HCT116 (cell line): Measurements from ENCODE around the gene UNC93B1. TPM values are rescaled to one million over a fixed set of nuclear protein-coding genes. Genes with fewer than 3 reads are reported as not detected.
A peak's percentile ranks its signal among the peaks of the same experiment; 100 is the strongest.

Experiments used
- ATAC-seq: fragments of 200-7000 bp; cut with Tn5 transposase; 2 replicates; pipeline ENCODE4 v1.9.1; 2020; ENCODE audit warnings: mild to moderate bottlenecking, moderate library complexity
- BruUV-seq: library from RNA; stranded (reverse); fragments of 400-500 nt; replicated peaks from 2 replicates; lab custom pipeline; 2021; lab: Mats Ljungman, UMichigan
- CTCF ChIA-PET: fragments of 300-600 bp; sonication (Branson Sonifier 250); formaldehyde crosslinking; loops from one replicate; lab custom pipeline; 2021; ENCODE audit warnings: antibody characterized with exemption; lab: Charles Lee
- POLR2A ChIA-PET: fragments of 300-600, 350-600 bp; sonication (Branson Sonifier 250); formaldehyde crosslinking; loops from one replicate; lab custom pipeline; 2021; ENCODE audit warnings: antibody characterized with exemption; lab: Charles Lee
- RAD21 ChIA-PET, 2 experiments: fragments of 300-600 bp; sonication (Branson Sonifier 250); formaldehyde crosslinking; loops; one replicate each; lab custom pipeline; 2023; ENCODE audit warnings: low total read pairs in 2 of 2; ENCODE audit not compliant: uncharacterized antibody in 2 of 2, unreplicated experiment in 2 of 2, low non-redundant PET in 1 of 2; lab: Charles Lee
- DNase-seq: peaks from one replicate; pipeline ENCODE4 v3.0.0-alpha.2; 2010; ENCODE audit warnings: low read depth, low spot score
- H2AFZ ChIP-seq: fragments of 200-600 bp; shearing (Covaris generic), sonication (generic); 2 replicates; pipeline ENCODE4 v1.6.1; 2017; ENCODE audit warnings: low read depth, mixed run types, mixed read lengths, antibody characterized with exemption, low read length; ENCODE audit not compliant: poor library complexity, severe bottlenecking
- H3K27ac ChIP-seq: 2 replicates; pipeline ENCODE4 v1.5.1; 2012; ENCODE audit warnings: low read depth, low read length
- H3K27me3 ChIP-seq: fragments of 200-600 bp; sonication (generic); 2 replicates; pipeline ENCODE4 v1.6.1; 2016; ENCODE audit warnings: mixed run types, low read length, mixed read lengths; ENCODE audit not compliant: insufficient read depth
- H3K36me3 ChIP-seq, 2 experiments: fragments of 200-500 bp in 1 of 2; fragments of 200-600 bp in 1 of 2; sonication (Bioruptor generic) in 1 of 2; sonication (generic) in 1 of 2; 2 replicates each; pipeline versions ENCODE4 v1.5.1 to v1.6.1; 2014 to 2016; ENCODE audit warnings: low read length in 2 of 2, inconsistent platforms in 1 of 2, mixed read lengths in 1 of 2, mixed run types in 1 of 2; ENCODE audit not compliant: insufficient read depth in 2 of 2, control insufficient read depth in 1 of 2
- H3K4me1 ChIP-seq, 2 experiments: fragments of 200-600 bp in 1 of 2; sonication (generic) in 1 of 2; 2 replicates each; pipeline versions ENCODE4 v1.5.1 to v1.6.1; 2012 to 2017; ENCODE audit warnings: low read length in 2 of 2, inconsistent platforms in 1 of 2, mild to moderate bottlenecking in 1 of 2, mixed read lengths in 1 of 2, mixed run types in 1 of 2, moderate library complexity in 1 of 2; ENCODE audit not compliant: insufficient read depth in 2 of 2, control insufficient read depth in 1 of 2
- H3K4me2 ChIP-seq: fragments of 200-600 bp; sonication (generic); 2 replicates; pipeline ENCODE4 v1.6.1; 2017; ENCODE audit warnings: mixed run types, low read length, mixed read lengths
- H3K4me3 ChIP-seq, 2 experiments: fragments of 200-600 bp in 1 of 2; sonication (generic) in 1 of 2; replicated peaks in 1 of 2; 2 replicates each; pipeline ENCODE4 v1.5.1; 2011 to 2016; ENCODE audit warnings: low read length in 2 of 2, control low read depth in 1 of 2, low read depth in 1 of 2, mild to moderate bottlenecking in 1 of 2, mixed read lengths in 1 of 2, mixed run types in 1 of 2
- H3K79me2 ChIP-seq: fragments of 200-600 bp; sonication (generic); 2 replicates; pipeline ENCODE4 v1.6.1; 2017; ENCODE audit warnings: mild to moderate bottlenecking, mixed run types, low read length, moderate library complexity, mixed read lengths; ENCODE audit not compliant: insufficient read depth
- H3K9ac ChIP-seq: fragments of 200-600 bp; sonication (generic); 2 replicates; pipeline ENCODE4 v1.6.1; 2016; ENCODE audit warnings: low read length, mixed read lengths
- H3K9me2 ChIP-seq: fragments of 200-600 bp; sonication (generic), shearing (Covaris generic); 2 replicates; pipeline ENCODE4 v1.6.1; 2017; ENCODE audit warnings: mixed run types, mild to moderate bottlenecking, moderate library complexity; ENCODE audit not compliant: insufficient read depth
- H3K9me3 ChIP-seq, 2 experiments: fragments of 200-500 bp in 1 of 2; fragments of 200-600 bp in 1 of 2; sonication (Bioruptor generic) in 1 of 2; sonication (generic) in 1 of 2; 2 replicates each; pipeline ENCODE4 v1.6.1; 2014 to 2017; ENCODE audit warnings: low read length in 2 of 2, mixed read lengths in 2 of 2, inconsistent platforms in 1 of 2, low read depth in 1 of 2, mild to moderate bottlenecking in 1 of 2, mixed run types in 1 of 2, moderate library complexity in 1 of 2; ENCODE audit not compliant: control insufficient read depth in 1 of 2, insufficient read depth in 1 of 2
- H4K20me1 ChIP-seq: fragments of 200-600 bp; sonication (generic), shearing (Covaris generic); 2 replicates; pipeline ENCODE4 v1.6.1; 2017; ENCODE audit warnings: mixed run types, mild to moderate bottlenecking, moderate library complexity; ENCODE audit not compliant: insufficient read depth
- CBX3 ChIP-seq: IDR thresholded peaks from 2 replicates; pipeline ENCODE4 v1.6.1; 2012; ENCODE audit warnings: low read depth
- JUND ChIP-seq: IDR thresholded peaks from 2 replicates; pipeline ENCODE4 v1.6.1; 2012
- POLR2AphosphoS5 ChIP-seq: IDR thresholded peaks from 2 replicates; pipeline ENCODE4 v1.6.1; 2011; ENCODE audit warnings: mild to moderate bottlenecking, low read depth, low read length, moderate library complexity
- intact Hi-C: fragments of 100-400 bp; cut with micrococcal nuclease; formaldehyde crosslinking; loops from 2 replicates; pipeline ENCODE4 v1.10.0; 2022
- total RNA-seq: library from RNA; stranded (reverse); gene quantifications from one replicate; pipeline ENCODE4 v1.2.1, GENCODE V29; 2021; ENCODE audit not compliant: unreplicated experiment

UNC93B1 gene
- total RNA-seq, 1 experiment from 2014 or later = 72.9 TPM

GRCh38 chr11:68015467-68015866, 11.6 kb upstream of the UNC93B1 start:
- DNase-seq (no peak), ATAC-seq (no peak)
- Histone ChIP-seq H4K20me1 (no peaks in the 10 kb centered on the region), H3K9me2 (no peaks in the 10 kb centered on the region), H3K4me2 (peak overlapping the region; percentile 97), H3K27me3 (no peaks in the 10 kb centered on the region), H3K4me1 (peaks cover 81 to 91% of the 10 kb centered on the region in 2 experiments), H3K27ac (peak overlapping the region; percentile 96; the same call in 1 of the 2 replicates), H3K9ac (peak overlapping the region; percentile 86), H2AFZ (no peak overlapping the region), H3K4me3 (no peak overlapping the region), H3K79me2 (peaks cover 20% of the 10 kb centered on the region; the same call in 1 of the 2 replicates), H3K36me3 (no peaks in the 10 kb centered on the region), H3K9me3 (no peaks in the 10 kb centered on the region)
- intact Hi-C loops = no loop called here
- CTCF ChIA-PET = no interaction called here
- TF ChIP-seq CBX3 (no peak), JUND (no peak)
- RAD21 ChIA-PET = no interaction called here
- no TSS peak for BruUV-seq
- POLR2A ChIA-PET = no interaction called here

GRCh38 chr11:68014947-68015447, 11.1 kb upstream of the UNC93B1 start:
- Histone ChIP-seq H3K27me3 (no peaks in the 10 kb centered on the region), H3K36me3 (no peaks in the 10 kb centered on the region)
- CTCF ChIA-PET = no interaction called here
- POLR2A ChIA-PET = interaction anchor here (1.2 to 1.3 kb wide), 3 partner anchors 11 to 16 kb away, joined by 3 to 5 read pairs (median 3); partner anchors contain the start of genes NDUFS8 and UNC93B1
- TF ChIP-seq POLR2AphosphoS5 = no peak
- TF ChIP-seq, all 23 proteins: peak for 0
- Histone ChIP-seq H4K20me1 (no peaks in the 10 kb centered on the region), H3K4me2 (peak overlapping the region; percentile 97), H3K79me2 (peaks cover 20% of the 10 kb centered on the region; the same call in 1 of the 2 replicates), H2AFZ (no peak overlapping the region), H3K27ac (peak overlapping the region; percentile 96), H3K4me3 (peak overlapping the region; percentile 36 to 51; a peak in 3 of 4 replicates), H3K9me2 (no peaks in the 10 kb centered on the region), H3K9ac (peak overlapping the region; percentile 86), H3K4me1 (peaks cover 77 to 91% of the 10 kb centered on the region in 2 experiments), H3K9me3 (no peaks in the 10 kb centered on the region)
- DNase-seq (no peak), ATAC-seq (no peak)
- no TSS peak for BruUV-seq
- intact Hi-C loops = loop anchor here (5.0 kb wide), 1 partner anchor 192 kb away; no protein-coding TSS in a partner anchor
- RAD21 ChIA-PET = no interaction called here
